ENCODE results near the gene TENM4. TPM values are rescaled to one million over a fixed set of nuclear protein-coding genes. Genes with fewer than 3 reads are reported as not detected.
A peak's percentile ranks its signal among the peaks of the same experiment; 100 is the strongest.

TENM4 gene
- total RNA-seq, 2 experiments from 2014 or later: not detected

DNA sequence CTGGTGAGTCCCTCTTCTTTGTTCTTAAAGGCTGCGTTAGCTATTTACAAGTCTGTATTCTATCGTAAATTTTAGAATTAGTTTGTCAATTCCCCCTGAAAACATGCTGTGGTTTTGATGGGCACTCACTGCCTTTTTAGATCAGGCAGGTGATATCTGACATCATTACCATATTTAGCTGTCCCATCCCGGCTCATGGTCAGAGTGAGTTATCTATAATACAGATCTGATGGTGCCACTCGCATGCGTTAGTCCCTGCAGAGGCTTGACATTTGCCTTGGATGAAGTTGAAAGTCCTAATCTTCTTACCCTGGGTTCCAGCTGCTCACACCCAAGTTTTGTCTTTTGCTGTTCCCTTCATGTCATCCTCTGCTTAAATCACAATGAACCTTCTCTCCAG, 715.6 kb downstream of the TENM4 start:
- ATAC-seq (ENCODE audit: low read depth) (no peak), DNase-seq (no peak)
- POLR2A ChIA-PET: no interaction called here
- Mint-ChIP-seq H3K9me3 (no peaks in the 10 kb centered on the region), H3K4me3 (no peak overlapping the region), H3K36me3 (no peaks in the 10 kb centered on the region), H3K27me3 (peaks cover 8% of the 10 kb centered on the region), H3K27ac (no peak overlapping the region), H3K4me1 (peaks cover 5% of the 10 kb centered on the region)

DNA sequence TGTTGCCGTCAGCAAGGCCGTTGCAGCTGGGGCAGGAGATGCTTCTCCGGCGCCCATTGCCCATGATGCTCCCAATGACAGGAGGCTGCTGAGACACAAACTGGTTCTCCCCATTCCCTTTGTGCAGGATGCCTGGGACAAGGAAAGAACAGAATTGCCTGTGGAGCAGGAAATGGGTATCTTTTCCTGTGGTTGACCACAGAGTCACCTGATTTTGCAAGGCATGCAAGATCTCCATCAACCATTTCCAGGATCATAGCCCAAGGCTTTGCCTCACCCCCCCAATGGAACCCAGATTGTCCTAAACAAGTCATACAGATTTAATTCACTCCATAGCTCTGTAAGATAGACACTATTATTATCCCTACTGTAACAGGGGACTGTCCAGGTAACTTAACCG, 718.0 kb downstream of the TENM4 start:
- POLR2A ChIA-PET: no interaction called here
- peaks cover 8% of the 10 kb centered on the region for H3K27me3 Mint-ChIP-seq

GRCh38 chr11:78720281-78720989, 720.4 kb downstream of the TENM4 start:
- Mint-ChIP-seq H3K9me3 (no peaks in the 10 kb centered on the region), H3K27ac (no peak overlapping the region), H3K27me3 (peaks cover 10% of the 10 kb centered on the region), H3K36me3 (no peaks in the 10 kb centered on the region), H3K4me1 (peaks cover 3% of the 10 kb centered on the region), H3K4me3 (no peak overlapping the region)
- POLR2A ChIA-PET: no interaction called here
- no peak for ATAC-seq (ENCODE audit: low read depth)
- no peak for DNase-seq

More for the DNA sequence above, 718.0 kb downstream of the TENM4 start:
- H3K27ac Mint-ChIP-seq: no peak overlapping the region
- DNase-seq: no peak
- H3K36me3 Mint-ChIP-seq: no peaks in the 10 kb centered on the region
- no peak for ATAC-seq (ENCODE audit: low read depth)
- no peak overlapping the region for H3K4me3 Mint-ChIP-seq
- H3K9me3 Mint-ChIP-seq: no peaks in the 10 kb centered on the region
- H3K4me1 Mint-ChIP-seq: peaks cover 3% of the 10 kb centered on the region

DNA sequence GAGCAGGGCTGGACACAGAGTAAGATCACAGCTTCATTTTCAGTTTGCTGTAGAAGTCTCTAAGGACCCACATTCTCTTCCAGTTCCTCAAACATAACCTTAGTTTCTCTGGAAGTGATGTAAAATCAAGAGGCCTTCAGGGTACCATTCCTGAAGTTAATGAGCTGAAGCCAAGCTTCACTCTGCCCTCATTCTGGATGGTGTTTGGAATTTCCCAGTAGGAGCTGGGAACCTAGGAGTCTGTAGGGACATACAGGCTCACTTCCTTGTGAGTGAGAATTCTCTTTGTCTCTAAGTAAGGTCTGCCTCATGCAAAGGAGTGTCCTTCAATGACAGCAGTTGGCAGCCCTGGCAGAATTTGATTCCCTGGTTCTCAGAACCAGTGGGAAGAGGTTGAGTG, 723.8 kb downstream of the TENM4 start:
- Mint-ChIP-seq H3K4me3 (no peak overlapping the region), H3K4me1 (no peaks in the 10 kb centered on the region), H3K9me3 (no peaks in the 10 kb centered on the region), H3K27ac (no peak overlapping the region), H3K27me3 (peaks cover 6% of the 10 kb centered on the region), H3K36me3 (no peaks in the 10 kb centered on the region)
- ATAC-seq (ENCODE audit: low read depth) (no peak), DNase-seq (no peak)
- POLR2A ChIA-PET: no interaction called here

- no peaks in the 10 kb centered on the region for H3K4me1 Mint-ChIP-seq
- no peak overlapping the region for H3K4me3 Mint-ChIP-seq
- peaks cover 9% of the 10 kb centered on the region for H3K27me3 Mint-ChIP-seq
- H3K9me3 Mint-ChIP-seq: no peaks in the 10 kb centered on the region
- no peak overlapping the region for H3K27ac Mint-ChIP-seq
- ATAC-seq (ENCODE audit: low read depth) (no peak), DNase-seq (peak; percentile 51)
- no peaks in the 10 kb centered on the region for H3K36me3 Mint-ChIP-seq
- POLR2A ChIA-PET: no interaction called here
Measured at GRCh38 chr11:78715639-78716311, 725.1 kb downstream of the TENM4 start.

DNA sequence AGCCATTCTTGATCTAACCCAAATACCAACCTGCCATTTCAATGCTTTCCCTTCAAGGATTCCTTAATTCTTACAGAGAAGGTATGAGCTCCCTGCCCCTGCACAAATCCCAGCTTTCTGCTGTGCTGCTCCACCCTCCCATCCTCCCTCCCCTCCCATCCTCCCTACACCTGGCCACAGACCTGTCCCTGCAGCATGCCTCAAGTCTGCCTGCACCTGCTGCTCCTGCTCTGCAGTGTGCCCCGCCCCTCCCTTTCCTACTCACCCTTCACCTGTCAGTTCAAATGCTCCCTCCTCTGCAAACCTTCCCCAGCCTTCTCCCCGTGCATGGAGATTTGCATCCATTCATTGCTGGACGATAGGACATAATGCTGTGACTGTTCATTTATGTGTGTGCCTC, 726.3 kb downstream of the TENM4 start:
- POLR2A ChIA-PET: no interaction called here
- no peak for ATAC-seq (ENCODE audit: low read depth)
- Mint-ChIP-seq H3K27me3 (peaks cover 9% of the 10 kb centered on the region), H3K36me3 (no peaks in the 10 kb centered on the region), H3K9me3 (no peaks in the 10 kb centered on the region), H3K27ac (no peak overlapping the region), H3K4me1 (no peaks in the 10 kb centered on the region), H3K4me3 (no peak overlapping the region)
- DNase-seq: no peak

GRCh38 chr11:78711735-78712134, 729.1 kb downstream of the TENM4 start:
- no peaks in the 10 kb centered on the region for H3K36me3 Mint-ChIP-seq
- DNase-seq (no peak), ATAC-seq (ENCODE audit: low read depth) (no peak)
- no peaks in the 10 kb centered on the region for H3K9me3 Mint-ChIP-seq
- H3K4me1 Mint-ChIP-seq: no peaks in the 10 kb centered on the region
- peaks cover 4% of the 10 kb centered on the region for H3K27me3 Mint-ChIP-seq
- no peak overlapping the region for H3K27ac Mint-ChIP-seq
- no peak overlapping the region for H3K4me3 Mint-ChIP-seq
- POLR2A ChIA-PET: no interaction called here

DNA sequence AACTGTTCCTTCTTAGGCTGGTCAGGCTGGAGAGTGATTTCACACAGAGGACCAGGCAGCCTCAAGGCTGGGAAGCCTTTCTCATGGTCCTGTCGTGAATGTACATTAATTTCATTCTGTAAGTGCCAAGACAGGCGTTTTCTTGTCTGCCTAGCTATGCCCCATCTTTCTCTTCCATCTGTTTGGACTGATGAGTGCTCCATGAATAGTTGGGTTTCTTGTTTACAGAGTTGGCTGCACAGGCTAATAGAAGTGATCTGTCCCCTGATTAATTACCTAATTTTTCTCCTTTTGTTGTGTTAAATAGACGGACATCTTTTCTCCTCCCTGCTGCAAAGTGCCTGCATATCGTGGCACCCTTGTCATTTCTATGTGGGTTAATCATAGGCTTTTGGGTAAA, 730.4 kb downstream of the TENM4 start:
- DNase-seq (no peak), ATAC-seq (ENCODE audit: low read depth) (no peak)
- no peak overlapping the region for H3K27ac Mint-ChIP-seq
- H3K4me3 Mint-ChIP-seq: no peak overlapping the region
- H3K9me3 Mint-ChIP-seq: no peaks in the 10 kb centered on the region
- H3K36me3 Mint-ChIP-seq: no peaks in the 10 kb centered on the region
- H3K4me1 Mint-ChIP-seq: no peaks in the 10 kb centered on the region
- POLR2A ChIA-PET: no interaction called here
- H3K27me3 Mint-ChIP-seq: peaks cover 4% of the 10 kb centered on the region

GRCh38 chr11:78708388-78708787, 732.4 kb downstream of the TENM4 start:
- no peak overlapping the region for H3K4me3 Mint-ChIP-seq
- H3K27me3 Mint-ChIP-seq: peaks cover 4% of the 10 kb centered on the region
- H3K36me3 Mint-ChIP-seq: no peaks in the 10 kb centered on the region
- DNase-seq (no peak), ATAC-seq (ENCODE audit: low read depth) (no peak)
- H3K9me3 Mint-ChIP-seq: no peaks in the 10 kb centered on the region
- no peaks in the 10 kb centered on the region for H3K4me1 Mint-ChIP-seq
- no peak overlapping the region for H3K27ac Mint-ChIP-seq
- POLR2A ChIA-PET: interaction anchor here (0.7 kb wide), 1 partner anchor 134 kb away, joined by 3 read pairs; no protein-coding TSS in a partner anchor

DNA sequence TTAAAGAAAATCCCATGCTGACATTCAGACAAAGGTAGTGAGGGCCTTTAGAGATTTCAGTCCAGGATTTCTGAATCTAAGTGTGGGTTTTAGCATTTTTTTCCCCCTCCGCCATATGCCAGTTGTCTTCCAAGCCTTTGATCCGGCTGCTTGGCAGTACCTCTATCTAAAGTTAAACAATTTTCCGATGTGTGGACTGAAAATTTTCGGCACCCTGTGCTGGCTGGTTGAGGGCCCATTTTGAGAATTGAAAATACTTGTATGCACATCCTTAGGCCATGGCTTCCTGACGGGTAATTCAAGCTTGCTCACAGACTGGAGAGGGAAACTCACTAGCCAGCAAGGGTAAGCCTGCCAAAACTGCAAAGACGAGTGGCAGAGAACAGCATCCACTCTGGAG, 734.3 kb downstream of the TENM4 start:
- no peak for DNase-seq
- ATAC-seq (ENCODE audit: low read depth): no peak
- H3K4me1 Mint-ChIP-seq: no peaks in the 10 kb centered on the region
- H3K4me3 Mint-ChIP-seq: no peak overlapping the region
- no peaks in the 10 kb centered on the region for H3K36me3 Mint-ChIP-seq
- H3K27me3 Mint-ChIP-seq: peaks cover 4% of the 10 kb centered on the region
- H3K27ac Mint-ChIP-seq: no peak overlapping the region
- POLR2A ChIA-PET: no interaction called here
- no peaks in the 10 kb centered on the region for H3K9me3 Mint-ChIP-seq

DNA sequence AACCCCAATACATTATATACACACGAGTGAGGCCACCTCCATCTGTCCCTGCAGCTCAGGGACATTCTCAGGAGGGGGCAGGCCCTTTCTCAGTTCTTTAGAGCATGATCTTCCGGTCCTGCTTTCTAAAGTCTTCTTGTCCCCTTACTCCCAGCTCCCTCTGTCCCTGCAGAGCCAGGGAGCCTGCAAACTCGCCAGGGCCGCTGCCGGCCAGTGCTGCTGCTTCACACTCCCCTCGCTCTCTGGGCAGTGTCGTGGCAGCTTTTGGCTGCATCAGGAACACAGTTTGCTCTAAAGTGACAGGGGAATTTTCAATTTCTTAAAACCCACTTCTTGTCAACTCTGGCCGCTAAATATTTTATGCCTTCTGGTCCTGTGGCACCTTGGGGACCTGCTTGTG, 736.0 kb downstream of the TENM4 start:
- peaks cover 6% of the 10 kb centered on the region for H3K27me3 Mint-ChIP-seq
- DNase-seq: no peak
- H3K9me3 Mint-ChIP-seq: no peaks in the 10 kb centered on the region
- no peak overlapping the region for H3K4me3 Mint-ChIP-seq
- H3K4me1 Mint-ChIP-seq: no peaks in the 10 kb centered on the region
- peak overlapping the region; percentile 54 for H3K27ac Mint-ChIP-seq
- no peaks in the 10 kb centered on the region for H3K36me3 Mint-ChIP-seq
- POLR2A ChIA-PET: no interaction called here
- no peak for ATAC-seq (ENCODE audit: low read depth)

DNA sequence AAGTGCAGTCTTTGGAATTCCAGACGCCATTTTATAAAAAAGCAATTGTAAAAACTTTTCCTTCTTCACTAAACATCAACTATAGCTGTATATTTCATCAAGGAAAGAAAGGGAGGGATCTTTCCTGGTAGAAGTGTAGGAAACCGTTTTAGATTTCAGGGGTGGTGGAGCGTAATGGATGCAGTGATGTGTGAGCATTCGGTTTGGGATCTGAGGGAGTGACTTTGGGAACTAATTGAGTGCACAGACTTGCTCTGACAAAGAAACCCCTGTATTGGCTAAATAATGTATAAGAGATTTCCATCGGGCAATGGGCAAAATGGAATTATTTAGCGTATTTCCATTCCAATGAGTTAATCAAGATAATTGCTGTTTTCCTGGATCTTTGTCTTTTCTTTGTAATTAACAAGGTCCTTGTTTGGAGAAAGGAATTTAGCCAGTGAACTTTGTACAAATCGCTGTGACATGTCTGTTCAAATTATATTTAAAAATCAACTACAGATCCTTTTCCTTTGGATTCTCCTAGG, 741.2 kb downstream of the TENM4 start:
- POLR2A ChIA-PET: no interaction called here
- ATAC-seq (ENCODE audit: low read depth): no peak
- H3K27me3 Mint-ChIP-seq: peaks cover 18% of the 10 kb centered on the region
- no peaks in the 10 kb centered on the region for H3K4me1 Mint-ChIP-seq
- no peak overlapping the region for H3K27ac Mint-ChIP-seq
- no peak overlapping the region for H3K4me3 Mint-ChIP-seq
- no peaks in the 10 kb centered on the region for H3K36me3 Mint-ChIP-seq
- no peak for DNase-seq
- H3K9me3 Mint-ChIP-seq: no peaks in the 10 kb centered on the region

GRCh38 chr11:78698612-78699011, 742.2 kb downstream of the TENM4 start:
- no peaks in the 10 kb centered on the region for H3K9me3 Mint-ChIP-seq
- H3K4me1 Mint-ChIP-seq: no peaks in the 10 kb centered on the region
- POLR2A ChIA-PET: no interaction called here
- no peak for DNase-seq
- no peak overlapping the region for H3K4me3 Mint-ChIP-seq
- H3K36me3 Mint-ChIP-seq: no peaks in the 10 kb centered on the region
- ATAC-seq (ENCODE audit: low read depth): no peak
- H3K27ac Mint-ChIP-seq: no peak overlapping the region
- H3K27me3 Mint-ChIP-seq: peaks cover 18% of the 10 kb centered on the region

DNA sequence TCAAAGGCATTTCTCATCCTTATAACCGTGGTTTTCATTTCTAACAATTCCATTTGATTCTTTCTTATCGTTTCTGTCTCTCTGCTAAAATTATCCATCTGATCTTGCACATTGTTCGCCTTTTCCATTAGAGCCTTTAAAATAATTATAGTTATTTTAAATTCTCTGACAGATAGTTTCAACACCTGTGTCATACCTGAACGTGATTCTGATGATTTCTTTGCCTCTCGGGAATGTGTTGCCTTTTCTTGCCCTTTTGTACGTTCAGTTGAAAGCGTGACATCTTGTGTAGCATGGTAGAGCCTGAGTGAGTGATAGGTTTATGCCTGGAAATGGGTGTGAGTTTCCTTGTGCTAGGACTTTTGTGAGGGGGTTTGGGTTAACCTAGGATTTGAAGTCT, 744.7 kb downstream of the TENM4 start:
- Mint-ChIP-seq H3K4me3 (no peak overlapping the region), H3K27ac (no peak overlapping the region), H3K9me3 (no peaks in the 10 kb centered on the region), H3K27me3 (peaks cover 19% of the 10 kb centered on the region), H3K4me1 (no peaks in the 10 kb centered on the region), H3K36me3 (no peaks in the 10 kb centered on the region)
- POLR2A ChIA-PET: no interaction called here
- DNase-seq (no peak), ATAC-seq (ENCODE audit: low read depth) (no peak)
